Mesenchymal stem cell (in vitro differentiated cells and primary cell): ENCODE measurements around the gene PRAMEF11.
"Not testable (repeated sequence)": the region's sequence is repeated elsewhere in the genome, so short reads cannot be mapped to it uniquely, and the experiment has no call there.

Experiments
- DNase-seq: peaks from one replicate; pipeline ENCODE4 v3.0.0-alpha.2; 2013
- H2AFZ ChIP-seq: one replicate; pipeline ENCODE4 v1.6.1; 2013; ENCODE audit warnings: low read depth, mild to moderate bottlenecking, control low read depth, inconsistent platforms, low read length, moderate library complexity
- H2AK5ac ChIP-seq: 2 replicates; pipeline ENCODE4 v1.6.1; 2013; ENCODE audit warnings: low read length, moderate library complexity, mild to moderate bottlenecking, inconsistent platforms; ENCODE audit not compliant: severe bottlenecking
- H2BK120ac ChIP-seq: one replicate; pipeline ENCODE4 v1.6.1; 2013; ENCODE audit warnings: low read depth, mild to moderate bottlenecking, inconsistent platforms, low read length, moderate library complexity
- H2BK12ac ChIP-seq, 2 experiments: one replicate each; pipeline ENCODE4 v1.6.1; 2013; ENCODE audit warnings: inconsistent platforms in 2 of 2, low read length in 2 of 2, mild to moderate bottlenecking in 2 of 2, moderate library complexity in 2 of 2, control low read depth in 1 of 2
- H2BK15ac ChIP-seq: one replicate; pipeline ENCODE4 v1.6.1; 2013; ENCODE audit warnings: mild to moderate bottlenecking, low read depth, inconsistent platforms; ENCODE audit not compliant: poor library complexity, severe bottlenecking
- H2BK5ac ChIP-seq: 2 replicates; pipeline ENCODE4 v1.6.1; 2013; ENCODE audit warnings: low read depth, mild to moderate bottlenecking, low read length, control low read depth, inconsistent platforms; ENCODE audit not compliant: poor library complexity, severe bottlenecking
- H3K14ac ChIP-seq, 2 experiments: one replicate each; pipeline ENCODE4 v1.6.1; 2013; ENCODE audit warnings: inconsistent platforms in 2 of 2, low read length in 2 of 2, control low read depth in 1 of 2, mild to moderate bottlenecking in 1 of 2, moderate library complexity in 1 of 2
- H3K18ac ChIP-seq, 2 experiments: one replicate each; pipeline ENCODE4 v1.6.1; 2013; ENCODE audit warnings: inconsistent platforms in 2 of 2, low read length in 2 of 2, control low read depth in 1 of 2, low read depth in 1 of 2, mild to moderate bottlenecking in 1 of 2
- H3K23ac ChIP-seq, 2 experiments: one replicate each; pipeline ENCODE4 v1.6.1; 2013; ENCODE audit warnings: inconsistent platforms in 2 of 2, low read length in 2 of 2, mild to moderate bottlenecking in 2 of 2, moderate library complexity in 2 of 2, control low read depth in 1 of 2
- H3K27ac ChIP-seq: 2 replicates; pipeline ENCODE4 v1.5.1; 2013; ENCODE audit warnings: mild to moderate bottlenecking, moderate library complexity, low read length, control low read depth, inconsistent platforms; ENCODE audit not compliant: poor library complexity, severe bottlenecking
- H3K27me3 ChIP-seq, 2 experiments: 2 replicates each; pipeline versions ENCODE4 v1.6.1 to v1.7.0; 2013; ENCODE audit warnings: low read length in 2 of 2, mild to moderate bottlenecking in 2 of 2, moderate library complexity in 2 of 2, control low read depth in 1 of 2, inconsistent platforms in 1 of 2; ENCODE audit not compliant: control insufficient read depth in 1 of 2, insufficient read depth in 1 of 2
- H3K36me3 ChIP-seq, 2 experiments: 2 replicates each; pipeline versions ENCODE4 v1.6.1 to v1.7.0; 2013; ENCODE audit warnings: low read length in 2 of 2, control low read depth in 1 of 2, inconsistent platforms in 1 of 2, low read depth in 1 of 2, mild to moderate bottlenecking in 1 of 2; ENCODE audit not compliant: insufficient read depth in 2 of 2, control insufficient read depth in 1 of 2
- H3K4ac ChIP-seq, 2 experiments: one replicate each; pipeline ENCODE4 v1.6.1; 2013; ENCODE audit warnings: inconsistent platforms in 2 of 2, low read length in 2 of 2, mild to moderate bottlenecking in 2 of 2, moderate library complexity in 2 of 2, control low read depth in 1 of 2, low read depth in 1 of 2
- H3K4me1 ChIP-seq: 2 replicates; pipeline ENCODE4 v1.6.1; 2013; ENCODE audit warnings: low read depth, low read length, control low read depth; ENCODE audit not compliant: control insufficient read depth, insufficient read depth
- H3K4me2 ChIP-seq: 2 replicates; pipeline ENCODE4 v1.6.1; 2013; ENCODE audit warnings: low read length, mild to moderate bottlenecking, inconsistent platforms; ENCODE audit not compliant: poor library complexity, severe bottlenecking
- H3K4me3 ChIP-seq, 2 experiments: 2 replicates each; pipeline versions ENCODE4 v1.5.1 to v1.7.0; 2013; ENCODE audit warnings: low read length in 2 of 2, mild to moderate bottlenecking in 2 of 2, control low read depth in 1 of 2, low read depth in 1 of 2; ENCODE audit not compliant: insufficient read depth in 1 of 2
- H3K79me1 ChIP-seq: replicated peaks from 2 replicates; pipeline ENCODE4 v1.6.1; 2013; ENCODE audit warnings: mild to moderate bottlenecking, control low read depth, low read length, inconsistent platforms; ENCODE audit not compliant: poor library complexity, severe bottlenecking
- H3K9ac ChIP-seq: 2 replicates; pipeline ENCODE4 v1.7.0; 2013; ENCODE audit warnings: mild to moderate bottlenecking, low read length, moderate library complexity
- H3K9me3 ChIP-seq: 2 replicates; pipeline ENCODE4 v1.7.0; 2013; ENCODE audit warnings: mild to moderate bottlenecking, low read length; ENCODE audit not compliant: control insufficient read depth
- H4K8ac ChIP-seq: one replicate; pipeline ENCODE4 v1.6.1; 2013; ENCODE audit warnings: inconsistent platforms, mild to moderate bottlenecking, low read length, moderate library complexity
- H4K91ac ChIP-seq: one replicate; pipeline ENCODE4 v1.6.1; 2013; ENCODE audit warnings: mild to moderate bottlenecking, low read length, inconsistent platforms
- WGBS: methylation state at CpG from one replicate; pipeline ENCODE4 v1.1.7; 2013; ENCODE audit warnings: mixed read lengths; 5-methylcytosine and 5-hydroxymethylcytosine counted together

Gene PRAMEF11

GRCh38 chr1:12798911-12799310 lies 32.3 kb downstream of the PRAMEF11 start:
- no peak overlapping the region for H2BK5ac ChIP-seq
- no peaks in the 10 kb centered on the region for H3K36me3 ChIP-seq
- H3K27ac ChIP-seq: no peak overlapping the region
- no peaks in the 10 kb centered on the region for H3K9me3 ChIP-seq
- H3K23ac ChIP-seq: no peak overlapping the region
- H2BK12ac ChIP-seq: no peak overlapping the region
- no peak overlapping the region for H3K9ac ChIP-seq
- no peak overlapping the region for H4K8ac ChIP-seq
- no peaks in the 10 kb centered on the region for H3K79me1 ChIP-seq
- no peak overlapping the region for H3K4me2 ChIP-seq
- H2BK120ac ChIP-seq: no peak overlapping the region
- no peak overlapping the region for H2AK5ac ChIP-seq
- H3K4ac ChIP-seq: no peak overlapping the region
- no peak overlapping the region for H3K4me3 ChIP-seq
- H3K18ac ChIP-seq: no peak overlapping the region
- H3K27me3 ChIP-seq: no peaks in the 10 kb centered on the region
- H4K91ac ChIP-seq: no peak overlapping the region
- no peak for DNase-seq
- H3K4me1 ChIP-seq: no peaks in the 10 kb centered on the region
- H2BK15ac ChIP-seq: no peak overlapping the region
- no peak overlapping the region for H2AFZ ChIP-seq
- no peak overlapping the region for H3K14ac ChIP-seq
- WGBS: 33% methylated on average over 4 of the region's 4 CpGs

- not testable (repeated sequence) for H4K91ac ChIP-seq, DNase-seq, H4K8ac ChIP-seq, H3K18ac ChIP-seq, H3K27me3 ChIP-seq, H3K4ac ChIP-seq, H3K4me1 ChIP-seq, H3K36me3 ChIP-seq, H2BK15ac ChIP-seq, H3K9me3 ChIP-seq, H2BK5ac ChIP-seq, H3K9ac ChIP-seq, H3K4me2 ChIP-seq, H2AFZ ChIP-seq, H3K14ac ChIP-seq, H2BK120ac ChIP-seq, H3K23ac ChIP-seq, H2AK5ac ChIP-seq, H3K27ac ChIP-seq, H2BK12ac ChIP-seq, H3K4me3 ChIP-seq, H3K79me1 ChIP-seq
- no CpG with 5 or more reads among the region's 5 CpGs for WGBS
Measured at GRCh38 chr1:12791097-12791496, 40.1 kb downstream of the PRAMEF11 start, which contains the start of gene PRAMEF1. PRAMEF1 (plus strand) TSS chr1:12791397; CDS start chr1:12793228, 1,831 bp downstream.

DNA sequence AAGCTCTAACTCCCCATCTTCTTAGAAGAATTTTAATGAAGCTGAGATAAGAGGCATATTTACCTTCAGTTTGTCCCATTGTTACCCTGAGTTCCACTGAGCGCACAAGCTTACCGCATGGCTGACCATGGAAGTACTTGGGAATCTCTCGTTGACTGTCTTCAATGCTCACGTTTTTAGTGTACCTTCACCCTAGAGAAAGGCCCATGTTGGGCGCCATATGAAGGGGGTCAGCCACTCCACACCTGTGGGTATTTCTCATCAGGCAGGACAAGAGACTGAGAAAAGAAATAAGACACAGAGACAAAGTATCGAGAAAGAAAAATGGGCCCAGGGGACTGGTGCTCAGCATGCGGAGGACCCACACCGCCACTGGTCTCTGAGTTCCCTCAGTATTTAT lies 46.5 kb downstream of the PRAMEF11 start:
- not testable (repeated sequence) for H2AFZ ChIP-seq, H2BK15ac ChIP-seq, H3K4ac ChIP-seq, H3K4me2 ChIP-seq, H3K9me3 ChIP-seq, H2BK12ac ChIP-seq, H3K23ac ChIP-seq, H2BK5ac ChIP-seq, H3K4me3 ChIP-seq, H3K27me3 ChIP-seq, H4K8ac ChIP-seq, H3K79me1 ChIP-seq, H3K27ac ChIP-seq, H3K18ac ChIP-seq, H3K9ac ChIP-seq, H3K4me1 ChIP-seq, H2AK5ac ChIP-seq, H3K36me3 ChIP-seq, H3K14ac ChIP-seq, H2BK120ac ChIP-seq, H4K91ac ChIP-seq
- DNase-seq: peak; percentile 5
- 85% methylated on average over 7 of the region's 8 CpGs for WGBS

DNA sequence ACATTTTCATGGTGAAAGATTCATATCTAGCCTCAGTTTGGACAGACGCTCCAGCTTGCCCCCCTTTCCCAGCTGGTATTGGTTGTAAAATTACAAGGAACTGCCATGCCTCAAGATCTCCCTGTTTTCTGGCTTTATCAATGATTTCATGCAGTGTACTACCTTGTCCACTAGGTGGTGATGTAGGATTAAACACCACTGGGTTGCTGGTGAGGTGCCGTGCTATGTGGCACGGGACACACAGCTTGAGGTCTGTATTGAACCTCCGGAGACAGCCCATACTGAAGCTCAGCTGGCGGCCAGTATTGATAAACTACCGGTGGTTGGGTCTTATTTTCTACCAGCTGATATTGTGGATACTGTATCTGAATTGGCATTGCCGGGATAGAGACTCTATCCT lies 47.4 kb downstream of the PRAMEF11 start:
- H2BK12ac ChIP-seq, H2AFZ ChIP-seq, H2BK120ac ChIP-seq, DNase-seq, H3K23ac ChIP-seq, H3K4me3 ChIP-seq, H2BK15ac ChIP-seq, H3K36me3 ChIP-seq, H3K79me1 ChIP-seq, H3K9ac ChIP-seq, H3K4me1 ChIP-seq, H3K9me3 ChIP-seq, H3K4me2 ChIP-seq, H3K27me3 ChIP-seq, H4K91ac ChIP-seq, H3K4ac ChIP-seq, H3K27ac ChIP-seq, H3K18ac ChIP-seq, H2AK5ac ChIP-seq, H3K14ac ChIP-seq, H2BK5ac ChIP-seq, H4K8ac ChIP-seq: not testable (repeated sequence)
- WGBS: 34% methylated on average over 6 of the region's 7 CpGs
